Stomach (tissue), 9 donors: ENCODE results near the gene CKAP2. TPM values are rescaled to one million over a fixed set of nuclear protein-coding genes. Genes with fewer than 3 reads are reported as not detected.

Source experiments
- DNase-seq, 2 donors: peaks; one replicate each; pipeline versions ENCODE4 v3.0.0 to v3.0.0-alpha.2; 2013 to 2019
- H3K27ac ChIP-seq, 5 donors: fragments of 200-600 bp in 4 of 5; sonication (generic) in 4 of 5; one replicate each; pipeline ENCODE4 v1.5.1; 2013 to 2019; ENCODE audit warnings: mild to moderate bottlenecking in 1 of 5, moderate library complexity in 1 of 5
- H3K27me3 ChIP-seq, 3 donors: fragments of 200-600 bp; sonication (generic); one replicate each; pipeline ENCODE4 v1.5.1; 2017 to 2019; ENCODE audit warnings: mixed run types in 1 of 3
- H3K36me3 ChIP-seq, 4 donors: fragments of 200-600 bp; sonication (generic); 1 replicate in 3 of 4; 2 replicates in 1 of 4; pipeline ENCODE4 v1.5.1; 2016 to 2019
- H3K4me1 ChIP-seq, 4 donors: fragments of 200-600 bp; sonication (generic); one replicate each; pipeline ENCODE4 v1.5.1; 2016 to 2019
- H3K4me3 ChIP-seq, 4 donors: fragments of 200-600 bp; sonication (generic) in 3 of 4; one replicate each; pipeline ENCODE4 v1.5.1; 2016 to 2019; ENCODE audit warnings: mild to moderate bottlenecking in 1 of 4
- H3K9me3 ChIP-seq, 4 donors: fragments of 200-600 bp; sonication (generic); one replicate each; pipeline ENCODE4 v1.5.1; 2016 to 2019
- EP300 ChIP-seq: sonication (generic); formaldehyde crosslinking; IDR thresholded peaks from one replicate; pipeline ENCODE4 v1.6.1; 2017; ENCODE audit warnings: antibody characterized with exemption
- POLR2A ChIP-seq, 4 donors: fragments of 450-650 bp; IDR thresholded peaks; one replicate each; pipeline ENCODE4 v1.6.1; 2016; ENCODE audit warnings: antibody characterized with exemption in 4 of 4, control low read depth in 2 of 4, mild to moderate bottlenecking in 1 of 4, moderate library complexity in 1 of 4
- POLR2AphosphoS5 ChIP-seq, 3 donors: sonication (generic); formaldehyde crosslinking; IDR thresholded peaks; one replicate each; pipeline ENCODE4 v1.6.1; 2016; ENCODE audit warnings: antibody characterized with exemption in 3 of 3
- WGBS, 5 donors: extraction: QIAGEN DNeasy Blood & Tissue Kit in 3 of 5; methylation state at CpG; one replicate each; pipeline versions ENCODE4 v1.1.5 to v1.1.7; 2013 to 2018; 5-methylcytosine and 5-hydroxymethylcytosine counted together
- intact Hi-C: fragments of 100-400 bp; cut with DNase I; formaldehyde crosslinking; loops from one replicate; pipeline ENCODE4 v1.15.1; 2023; ENCODE audit warnings: low total_unique reads
- polyA plus RNA-seq, 3 donors: library from polyadenylated mRNA; stranded (reverse); fragments of 200-250 nt; gene quantifications; one replicate each; pipeline ENCODE4 v1.2.3, GENCODE V29; 2013
- total RNA-seq, 5 donors: library from RNA; depleted of rRNA; stranded (reverse); fragments of >200 nt; gene quantifications; one replicate each; pipeline versions ENCODE4 v1.1.0 to v1.2.3, GENCODE V29; 2014 to 2016
- TF ChIP-seq, protein P1 (sequence below), 7 experiments: fragments of 450-650 bp in 4 of 7; fragments of 200-600 bp in 3 of 7; sonication (generic) in 3 of 7; IDR thresholded peaks; one replicate each; pipeline ENCODE4 v1.5.1; 2016 to 2019; ENCODE audit warnings: antibody characterized with exemption in 7 of 7, control low read depth in 2 of 7, mild to moderate bottlenecking in 1 of 7
- donor health status: healthy with polysubstance abuse.
- donor health status: Bipolar disorder and iron deficiency.
- donor health status: healthy.

Gene CKAP2
- total and polyA plus RNA-seq, 8 donors = 2.3 to 31.6 (median 12.5) TPM

DNA sequence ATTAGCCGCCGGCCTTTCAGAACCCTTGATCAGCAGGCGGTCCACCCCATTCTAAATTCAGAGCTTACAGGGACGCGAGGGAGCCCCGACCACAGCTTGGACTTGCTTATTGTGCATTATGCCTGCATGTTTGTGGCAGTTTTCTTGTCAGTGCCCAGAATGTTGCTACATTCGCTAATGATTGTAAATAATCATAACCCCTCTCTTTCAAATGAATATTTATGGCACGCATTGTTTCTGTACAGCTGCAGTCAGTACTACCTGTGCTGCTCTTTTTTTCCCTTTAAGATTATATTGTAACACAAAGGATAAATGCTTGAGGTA lies 4.5 kb upstream of the CKAP2 start:
- no peaks in the 10 kb centered on the region for H3K27me3 ChIP-seq
- TF ChIP-seq, protein P1, sequence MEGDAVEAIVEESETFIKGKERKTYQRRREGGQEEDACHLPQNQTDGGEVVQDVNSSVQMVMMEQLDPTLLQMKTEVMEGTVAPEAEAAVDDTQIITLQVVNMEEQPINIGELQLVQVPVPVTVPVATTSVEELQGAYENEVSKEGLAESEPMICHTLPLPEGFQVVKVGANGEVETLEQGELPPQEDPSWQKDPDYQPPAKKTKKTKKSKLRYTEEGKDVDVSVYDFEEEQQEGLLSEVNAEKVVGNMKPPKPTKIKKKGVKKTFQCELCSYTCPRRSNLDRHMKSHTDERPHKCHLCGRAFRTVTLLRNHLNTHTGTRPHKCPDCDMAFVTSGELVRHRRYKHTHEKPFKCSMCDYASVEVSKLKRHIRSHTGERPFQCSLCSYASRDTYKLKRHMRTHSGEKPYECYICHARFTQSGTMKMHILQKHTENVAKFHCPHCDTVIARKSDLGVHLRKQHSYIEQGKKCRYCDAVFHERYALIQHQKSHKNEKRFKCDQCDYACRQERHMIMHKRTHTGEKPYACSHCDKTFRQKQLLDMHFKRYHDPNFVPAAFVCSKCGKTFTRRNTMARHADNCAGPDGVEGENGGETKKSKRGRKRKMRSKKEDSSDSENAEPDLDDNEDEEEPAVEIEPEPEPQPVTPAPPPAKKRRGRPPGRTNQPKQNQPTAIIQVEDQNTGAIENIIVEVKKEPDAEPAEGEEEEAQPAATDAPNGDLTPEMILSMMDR (IDR thresholded peaks at IDR 0.05) = peak in 2 of 7 experiments; percentile 41 to 88
- TF ChIP-seq EP300 = no peak
- no peak for TF ChIP-seq POLR2AphosphoS5 (IDR thresholded peaks at IDR 0.05)
- H3K36me3 ChIP-seq = peaks cover 0 to 3% (median 0%) of the 10 kb centered on the region in 4 donors
- WGBS, 5 donors = 5 to 8% (median 7%) methylated on average over 7 to 8 of the region's 8 CpGs
- no peaks in the 10 kb centered on the region for H3K9me3 ChIP-seq
- peak overlapping the region in 4 of 5 donors; percentile 90 to 98 (median 95) for H3K27ac ChIP-seq
- intact Hi-C loops = no loop called here
- H3K4me1 ChIP-seq = peaks cover 23 to 58% (median 38%) of the 10 kb centered on the region in 4 donors
- peak overlapping the region; percentile 68 to 82 (median 74) for H3K4me3 ChIP-seq
- no peak for DNase-seq

DNA sequence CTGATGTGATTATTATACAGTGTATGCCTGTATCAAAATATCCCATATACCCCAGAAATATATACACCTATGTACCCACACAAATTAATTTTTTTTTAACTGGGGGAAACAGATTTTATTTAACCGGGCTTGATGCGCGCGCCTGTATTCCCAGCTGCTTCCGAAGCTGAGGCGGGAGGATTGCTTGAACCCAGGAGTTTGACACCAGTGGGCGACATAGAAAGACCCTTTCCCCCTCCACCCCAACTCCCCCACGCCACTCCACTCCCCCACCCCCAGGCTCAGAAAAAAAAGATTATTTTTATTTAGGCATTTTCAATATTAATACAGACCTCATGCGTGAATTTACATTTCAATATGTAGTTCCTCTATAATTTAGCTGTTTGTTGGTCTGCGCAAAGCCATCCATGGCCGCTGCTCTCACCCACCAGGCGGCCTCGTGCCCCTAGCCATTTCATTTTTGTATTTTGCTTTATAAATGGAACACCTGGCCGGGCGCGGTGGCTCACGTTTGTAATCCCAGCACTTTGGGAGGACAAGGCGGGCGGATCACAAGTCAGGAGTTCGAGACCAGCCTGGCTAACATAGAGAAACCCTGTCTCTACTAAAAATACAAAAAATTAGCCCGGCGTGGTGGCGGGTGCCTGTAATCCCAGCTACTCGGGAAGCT lies 4.0 kb upstream of the CKAP2 start:
- Histone ChIP-seq H3K9me3 (no peaks in the 10 kb centered on the region), H3K4me3 (no peak overlapping the region), H3K4me1 (peaks cover 28 to 61% (median 41%) of the 10 kb centered on the region in 4 donors), H3K27ac (peak overlapping the region in 2 of 5 donors; percentile 97 to 98), H3K27me3 (no peaks in the 10 kb centered on the region), H3K36me3 (no peaks in the 10 kb centered on the region)
- intact Hi-C loops = no loop called here
- no peak for TF ChIP-seq POLR2AphosphoS5 (IDR thresholded peaks at IDR 0.05)
- TF ChIP-seq, protein P1 (IDR thresholded peaks at IDR 0.05) = no peak
- no peak for TF ChIP-seq EP300
- TF ChIP-seq POLR2A (IDR thresholded peaks at IDR 0.05) = no peak
- DNase-seq = no peak
- 85 to 91% (median 88%) methylated on average over 24 of the region's 24 CpGs for WGBS, 5 donors

DNA sequence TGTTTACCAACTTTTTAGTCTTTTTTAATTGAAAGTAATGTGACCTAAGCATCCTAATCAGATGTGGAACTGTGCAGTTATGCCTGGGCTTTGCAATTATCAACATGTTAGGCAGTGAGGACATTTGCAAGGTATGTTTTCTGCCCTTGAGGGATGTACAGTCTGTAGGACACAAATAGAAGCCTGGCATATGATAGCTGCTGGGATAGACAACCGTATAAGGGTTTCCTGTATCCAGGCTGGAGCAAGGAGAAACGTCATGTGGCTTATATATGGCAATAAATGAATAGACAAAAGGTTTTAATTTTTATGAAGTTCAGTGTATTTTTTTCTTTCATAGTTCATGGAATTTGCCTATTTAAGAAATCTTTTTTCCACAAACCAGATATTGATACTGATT lies 2.8 kb upstream of the CKAP2 start:
- no peak overlapping the region for H3K4me3 ChIP-seq
- peaks cover 29 to 59% (median 40%) of the 10 kb centered on the region in 4 donors for H3K4me1 ChIP-seq
- no peaks in the 10 kb centered on the region for H3K27me3 ChIP-seq
- H3K27ac ChIP-seq = no peak overlapping the region
- H3K9me3 ChIP-seq = no peaks in the 10 kb centered on the region
- 58 to 81% (median 77%) methylated on average over 2 of the region's 2 CpGs for WGBS, 5 donors
- no peaks in the 10 kb centered on the region for H3K36me3 ChIP-seq
- intact Hi-C loops = no loop called here
- DNase-seq = no peak
- TF ChIP-seq EP300 (no peak), POLR2A (IDR thresholded peaks at IDR 0.05) (no peak), POLR2AphosphoS5 (IDR thresholded peaks at IDR 0.05) (no peak)
- TF ChIP-seq, protein P1 (IDR thresholded peaks at IDR 0.05) = no peak

DNA sequence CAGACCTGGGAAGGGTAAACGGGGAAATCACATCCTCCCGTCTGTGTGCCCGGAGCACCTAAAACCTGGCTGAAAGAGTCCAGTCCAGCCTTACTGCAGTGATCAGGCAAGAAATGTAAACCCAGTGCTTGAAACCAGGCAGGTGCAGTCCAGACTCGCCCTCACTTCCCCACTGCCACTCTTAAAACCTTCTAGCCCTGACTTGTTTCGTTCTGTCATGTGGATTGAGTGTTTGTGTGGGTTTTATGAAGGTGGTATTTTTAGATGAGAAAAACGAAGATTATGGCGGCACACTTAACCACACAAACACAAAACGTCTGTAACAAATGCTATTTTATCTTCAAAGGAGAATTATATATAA lies 839 bp upstream of the CKAP2 start:
- Histone ChIP-seq H3K27me3 (no peaks in the 10 kb centered on the region), H3K27ac (peak overlapping the region; percentile 75 to 97 (median 89)), H3K4me3 (peak overlapping the region; percentile 71 to 96 (median 81)), H3K36me3 (peaks cover 0 to 3% (median 0%) of the 10 kb centered on the region in 4 donors), H3K4me1 (peaks cover 13 to 48% (median 23%) of the 10 kb centered on the region in 4 donors), H3K9me3 (no peaks in the 10 kb centered on the region)
- intact Hi-C loops = no loop called here
- WGBS, 5 donors = 1 to 16% (median 7%) methylated on average over 8 of the region's 8 CpGs
- peak in 1 of 2 donors; percentile 74 for DNase-seq
- TF ChIP-seq, protein P1 (IDR thresholded peaks at IDR 0.05) = no peak
- no peak for TF ChIP-seq POLR2A (IDR thresholded peaks at IDR 0.05)
- no peak for TF ChIP-seq EP300
- TF ChIP-seq POLR2AphosphoS5 (IDR thresholded peaks at IDR 0.05) = no peak
